Activated naive CD4-positive, alpha-beta T cell treated with anti-CD3 and anti-CD28 coated beads, Interleukin-2, amount 50 U/mL, for 16 hours (primary cell): Measurements from ENCODE around the gene DCTN3.

Source experiments
- DNase-seq: peaks from one replicate; pipeline ENCODE4 v3.0.0-alpha.2; 2020

The DCTN3 gene

DNA sequence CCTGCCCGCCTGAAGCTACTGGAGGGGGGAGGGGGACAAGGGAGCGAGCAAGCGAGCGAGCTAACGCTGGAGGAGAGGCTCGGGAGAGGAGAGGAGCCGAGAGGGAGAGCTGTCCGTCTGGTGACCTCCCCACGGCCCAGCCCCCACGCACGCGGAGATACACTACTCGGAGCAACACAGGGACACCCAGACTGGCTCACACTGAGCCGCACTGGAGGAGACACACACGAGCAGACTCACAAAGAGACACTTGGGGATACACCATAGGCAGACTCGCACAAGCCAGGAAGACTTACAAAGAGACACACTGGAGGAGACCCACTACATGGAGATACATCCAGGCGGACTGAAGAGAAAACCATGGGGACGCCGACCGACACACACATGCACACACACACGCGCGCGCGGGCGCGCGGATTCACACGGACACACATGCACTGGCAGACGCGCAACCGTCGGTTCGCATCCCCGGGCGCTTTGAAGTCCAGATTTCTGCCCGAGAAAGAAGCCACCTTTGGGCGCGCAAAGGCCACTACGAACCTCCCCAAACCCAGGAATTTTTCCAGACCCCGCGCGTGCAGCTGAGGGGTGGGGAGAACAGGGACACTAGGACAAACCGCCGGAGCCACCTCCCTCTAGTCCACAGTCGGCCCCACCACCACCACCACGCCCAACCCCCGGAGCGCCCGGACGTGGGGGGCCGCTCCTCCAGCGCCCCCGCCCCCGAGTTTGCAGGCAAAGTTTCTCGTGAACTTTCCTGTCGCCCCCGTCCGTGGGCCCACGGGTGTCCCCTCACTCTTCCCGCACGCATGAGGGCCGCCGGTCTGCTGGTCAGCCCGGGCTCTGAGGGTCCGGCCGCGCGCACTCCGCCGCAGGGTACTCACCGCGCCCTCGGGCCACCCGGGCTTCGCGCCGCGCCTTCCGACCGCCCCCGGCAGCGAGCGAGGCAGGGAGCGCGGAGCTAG is 31.3 kb downstream of the DCTN3 start:
- no peak for DNase-seq

DNA sequence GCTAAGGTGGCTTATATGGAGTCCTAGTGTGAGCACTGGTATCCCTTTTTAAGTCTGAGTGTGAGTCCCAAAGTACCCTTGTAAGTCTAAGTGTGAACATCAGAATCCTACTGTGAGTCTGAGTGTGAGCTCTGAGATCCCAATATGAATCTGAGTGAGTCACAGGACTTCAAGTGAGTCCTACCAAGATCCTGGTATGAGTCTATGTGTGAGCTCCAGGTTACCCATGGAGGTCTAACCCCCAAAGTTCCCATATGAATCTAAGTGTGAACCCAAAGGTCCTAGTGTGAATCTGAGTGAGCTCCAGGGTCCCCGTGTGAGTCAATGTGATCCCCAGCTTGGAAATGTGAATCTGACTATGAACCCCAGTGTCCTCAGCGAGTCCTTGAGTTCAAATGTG is 33.0 kb downstream of the DCTN3 start:
- no peak for DNase-seq

DNA sequence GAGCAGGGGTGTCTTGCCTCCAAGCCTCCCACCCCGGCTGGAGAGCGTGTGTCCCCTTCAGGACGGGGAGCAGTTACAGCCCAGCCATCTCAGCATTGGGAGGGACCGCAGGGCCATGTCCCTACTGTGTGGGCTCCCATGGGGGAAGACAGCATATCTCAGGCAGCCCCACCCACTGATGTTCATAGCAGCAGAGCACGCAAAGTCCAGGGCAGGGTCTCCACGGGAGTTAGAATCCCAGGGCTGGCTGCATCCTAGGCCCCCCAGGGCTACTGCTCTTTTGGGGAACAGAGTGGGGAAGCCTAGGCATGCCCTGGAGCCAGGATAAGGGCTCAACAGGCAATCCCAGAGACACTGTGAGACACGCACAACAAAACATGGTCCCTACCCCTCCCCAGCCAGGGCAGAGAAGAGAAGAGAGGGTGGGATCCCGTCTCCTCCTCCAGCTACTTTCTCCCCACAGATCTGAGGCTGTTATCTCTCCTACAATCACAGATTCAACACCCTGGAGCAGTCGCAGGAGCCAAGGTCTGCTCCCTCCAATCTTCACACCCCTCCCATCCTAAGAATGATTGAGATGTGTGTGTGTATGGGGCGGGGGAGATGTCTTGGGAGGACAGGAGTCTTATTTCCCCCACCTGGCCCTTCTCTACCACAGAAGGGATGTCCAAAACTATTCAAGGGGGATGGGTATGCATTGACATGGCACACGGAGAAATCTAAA is 34.2 kb downstream of the DCTN3 start:
- DNase-seq: no peak

DNA sequence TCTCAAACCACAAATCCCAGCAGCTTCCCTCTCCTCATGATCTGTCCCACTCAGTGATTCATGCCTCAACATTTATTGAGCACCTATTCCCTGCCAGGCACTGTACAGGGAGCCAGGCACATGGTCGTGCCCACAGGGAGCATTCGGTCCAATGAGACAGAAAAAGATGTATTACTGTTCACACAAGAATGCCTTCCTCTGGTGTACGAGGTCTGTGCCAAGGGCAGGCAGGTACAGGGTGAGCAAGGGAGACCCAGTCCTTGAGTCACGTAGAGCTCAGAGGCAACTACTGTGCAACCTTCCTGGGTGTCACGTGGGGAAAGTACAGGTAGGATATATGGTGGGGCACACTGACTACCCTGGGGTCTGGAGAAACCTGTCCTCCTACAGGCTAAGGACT is 35.3 kb downstream of the DCTN3 start:
- no peak for DNase-seq

DNA sequence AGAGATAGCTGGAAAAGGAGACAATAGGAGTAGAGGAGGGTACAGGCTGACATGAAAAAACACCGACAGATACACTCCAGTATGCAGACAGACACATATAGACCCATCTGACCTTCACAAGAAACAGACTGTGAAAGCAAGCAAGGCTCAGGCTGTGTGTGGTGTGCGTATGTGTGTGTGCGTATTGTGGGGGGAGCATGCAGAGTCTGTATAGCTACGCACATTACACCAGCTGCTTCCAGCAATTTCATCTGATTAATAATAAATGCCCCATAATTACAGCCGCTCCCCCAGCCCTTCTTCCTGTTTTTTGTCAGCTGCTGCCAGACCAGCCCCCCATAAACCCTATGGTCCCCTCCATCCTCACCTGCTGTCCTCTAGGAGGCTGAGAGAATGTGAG is 37.5 kb downstream of the DCTN3 start:
- no peak for DNase-seq

DNA sequence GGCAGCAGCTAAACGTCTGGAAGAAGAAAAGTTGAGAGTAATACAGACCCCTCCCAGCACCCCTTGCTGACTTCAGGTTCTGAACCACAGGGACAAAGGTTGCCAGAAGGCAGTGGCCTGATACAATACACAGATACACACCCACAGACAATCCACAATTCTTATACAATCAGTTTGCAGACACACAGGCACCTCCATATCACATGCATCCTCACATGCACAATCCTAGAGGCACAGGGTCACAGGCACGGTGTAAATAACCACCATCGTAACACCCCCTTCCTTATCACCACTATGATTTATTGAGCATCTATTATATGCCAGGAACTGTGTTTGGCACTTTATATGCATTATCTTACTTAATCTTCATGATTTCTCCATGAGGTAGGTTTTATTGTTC is 39.0 kb downstream of the DCTN3 start:
- no peak for DNase-seq

DNA sequence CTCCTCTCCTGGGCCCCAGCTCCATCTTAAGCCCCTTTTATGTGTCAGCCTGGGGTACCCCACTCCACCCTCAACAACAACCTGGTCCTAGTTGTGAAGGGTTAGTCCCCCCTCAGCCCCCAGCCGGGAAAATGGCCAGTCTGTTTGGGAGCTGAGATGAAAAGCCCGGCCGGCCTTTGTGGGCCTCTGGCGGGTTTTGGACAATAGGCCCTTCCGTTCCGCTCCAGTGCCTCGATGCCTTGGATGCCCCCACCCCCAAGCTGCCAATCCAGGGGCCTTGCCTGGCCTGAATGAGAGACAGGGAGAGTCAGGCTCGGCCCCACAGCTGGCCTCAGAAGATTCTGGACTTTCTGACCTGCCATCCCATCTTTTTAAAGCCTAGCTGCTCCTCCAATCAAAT is 39.9 kb downstream of the DCTN3 start:
- DNase-seq: no peak

DNA sequence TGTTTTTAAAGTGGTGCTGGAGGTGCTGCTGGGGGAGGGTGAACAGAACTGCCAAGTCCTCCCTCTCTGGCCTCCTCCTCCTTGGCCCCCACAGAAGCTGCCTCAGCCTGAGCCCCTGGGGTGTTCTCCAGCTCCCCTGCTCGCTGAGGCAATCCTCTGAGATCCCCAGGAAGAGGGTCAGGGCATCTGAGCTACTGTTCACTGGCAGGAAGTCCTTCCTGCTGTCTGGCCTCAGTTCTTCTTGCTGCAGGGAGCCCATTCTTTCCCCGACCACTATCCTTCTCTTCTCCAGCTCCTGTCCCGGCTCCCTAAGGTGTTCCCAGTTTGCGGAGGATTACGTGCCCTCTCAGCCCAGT is 40.5 kb downstream of the DCTN3 start:
- no peak for DNase-seq

DNA sequence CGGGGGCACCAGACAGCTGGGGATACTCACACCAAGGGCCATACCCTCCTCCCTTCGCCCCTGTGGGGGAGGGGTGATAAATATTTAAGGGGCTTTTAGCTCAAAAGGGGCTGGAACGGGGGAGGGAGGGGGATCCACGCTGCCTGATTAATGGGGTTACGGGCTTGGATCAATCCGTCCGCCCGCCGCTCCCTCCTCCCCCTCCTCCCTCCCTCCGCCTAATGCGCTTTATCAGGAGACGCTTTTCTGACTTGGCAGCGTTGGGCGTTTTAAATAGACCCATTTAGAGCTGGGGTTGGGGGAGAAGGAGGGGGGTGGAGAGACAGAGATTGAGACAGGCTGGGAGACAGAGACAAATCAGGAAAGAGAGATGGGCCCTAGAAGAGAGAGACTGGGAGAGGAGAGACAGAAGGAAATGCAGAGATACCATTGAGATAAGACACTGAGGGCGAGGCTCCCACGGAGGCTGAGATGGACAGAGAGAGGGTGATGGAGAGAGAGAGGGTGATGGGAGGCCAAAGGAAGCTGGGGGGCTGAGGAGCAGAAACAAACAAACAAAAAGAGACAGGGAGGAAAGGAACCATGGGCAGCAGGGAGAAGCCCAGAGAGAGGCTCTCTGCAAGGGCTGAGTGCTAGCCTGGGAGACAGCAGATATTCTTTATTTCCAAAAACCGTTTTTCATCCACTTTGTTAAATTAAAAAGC is 41.0 kb downstream of the DCTN3 start:
- DNase-seq: no peak

DNA sequence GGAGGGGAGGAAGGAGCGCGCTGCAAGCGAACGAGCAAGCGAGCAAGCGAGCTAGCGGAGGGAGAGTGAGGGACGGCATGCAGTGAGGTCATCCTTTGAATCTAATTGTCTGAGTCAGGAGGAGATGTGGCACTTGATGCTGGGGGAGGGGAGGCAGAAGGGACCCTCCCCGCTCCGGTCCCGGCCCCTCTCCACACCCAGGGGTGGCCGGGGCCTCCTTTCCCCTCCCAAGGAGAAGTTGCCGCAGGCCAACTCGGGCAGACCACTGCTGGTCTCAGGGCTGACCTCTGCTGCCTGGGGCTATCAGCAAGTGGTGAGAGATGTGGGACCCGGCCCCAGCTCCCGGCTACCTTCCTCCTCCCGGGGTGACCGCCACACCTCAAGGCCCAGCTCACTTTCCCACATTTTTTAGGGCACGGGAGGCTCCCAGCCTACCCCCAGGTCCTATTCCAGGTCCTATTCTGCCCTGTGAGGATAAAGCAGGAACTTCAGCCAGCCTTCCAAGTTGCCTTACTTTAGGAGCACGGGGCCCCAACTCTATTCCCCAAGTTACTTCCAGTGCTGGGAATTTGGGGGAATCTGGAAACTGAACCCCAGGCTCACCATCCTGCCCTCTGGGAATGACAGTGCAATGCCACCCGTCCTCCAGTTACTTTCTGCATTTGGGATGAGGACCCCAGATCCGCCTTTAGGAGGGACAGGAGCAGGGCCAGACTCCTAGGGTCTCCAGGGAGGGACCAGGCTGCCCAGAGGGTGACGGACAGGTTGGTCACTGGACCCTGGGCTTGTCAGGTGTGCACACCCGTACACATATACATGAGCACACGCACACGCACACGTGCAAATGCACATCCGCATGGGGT is 41.8 kb downstream of the DCTN3 start:
- DNase-seq: no peak

DNA sequence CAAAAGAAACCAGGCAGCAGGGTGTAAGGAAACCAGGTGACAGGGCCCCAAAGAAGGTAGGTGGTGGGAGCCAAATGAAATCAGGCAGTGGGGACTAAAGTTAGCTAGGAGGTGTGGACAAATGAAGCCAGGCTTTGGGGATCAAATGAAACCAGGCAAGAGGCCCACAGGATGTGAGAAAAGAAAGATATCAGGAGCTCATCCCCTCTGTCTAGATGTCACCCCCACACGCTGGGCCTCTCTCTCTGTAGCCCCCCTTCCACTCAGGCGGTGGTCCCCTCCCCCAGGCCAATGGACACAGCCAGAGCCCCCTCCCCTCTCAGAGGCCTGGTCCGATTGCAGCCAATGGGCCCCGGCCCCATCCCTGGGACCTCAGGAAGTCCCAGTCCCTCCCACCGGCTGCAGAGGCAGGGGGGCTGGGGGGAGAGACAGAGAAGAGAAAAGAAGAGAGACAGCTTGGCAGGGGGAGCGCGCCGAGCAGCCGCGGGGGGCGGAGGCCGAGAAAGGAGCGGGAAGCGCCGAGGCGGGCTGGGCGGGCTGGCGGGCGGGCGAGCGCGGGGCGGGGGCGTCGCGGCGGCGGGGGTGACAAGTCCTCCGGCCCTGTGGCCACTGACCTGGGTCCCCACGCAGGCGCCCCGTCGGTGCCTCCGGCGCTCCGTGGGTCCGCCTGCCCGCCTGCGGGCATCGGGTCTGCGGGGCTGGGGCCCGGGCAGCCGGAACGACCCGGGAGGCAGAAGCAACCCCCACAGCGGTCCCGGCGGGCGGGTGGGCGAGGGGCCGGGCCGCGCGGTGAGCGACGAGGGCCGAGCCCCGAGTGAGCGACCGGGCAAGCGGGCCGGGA is 42.7 kb downstream of the DCTN3 start:
- no peak for DNase-seq

DNA sequence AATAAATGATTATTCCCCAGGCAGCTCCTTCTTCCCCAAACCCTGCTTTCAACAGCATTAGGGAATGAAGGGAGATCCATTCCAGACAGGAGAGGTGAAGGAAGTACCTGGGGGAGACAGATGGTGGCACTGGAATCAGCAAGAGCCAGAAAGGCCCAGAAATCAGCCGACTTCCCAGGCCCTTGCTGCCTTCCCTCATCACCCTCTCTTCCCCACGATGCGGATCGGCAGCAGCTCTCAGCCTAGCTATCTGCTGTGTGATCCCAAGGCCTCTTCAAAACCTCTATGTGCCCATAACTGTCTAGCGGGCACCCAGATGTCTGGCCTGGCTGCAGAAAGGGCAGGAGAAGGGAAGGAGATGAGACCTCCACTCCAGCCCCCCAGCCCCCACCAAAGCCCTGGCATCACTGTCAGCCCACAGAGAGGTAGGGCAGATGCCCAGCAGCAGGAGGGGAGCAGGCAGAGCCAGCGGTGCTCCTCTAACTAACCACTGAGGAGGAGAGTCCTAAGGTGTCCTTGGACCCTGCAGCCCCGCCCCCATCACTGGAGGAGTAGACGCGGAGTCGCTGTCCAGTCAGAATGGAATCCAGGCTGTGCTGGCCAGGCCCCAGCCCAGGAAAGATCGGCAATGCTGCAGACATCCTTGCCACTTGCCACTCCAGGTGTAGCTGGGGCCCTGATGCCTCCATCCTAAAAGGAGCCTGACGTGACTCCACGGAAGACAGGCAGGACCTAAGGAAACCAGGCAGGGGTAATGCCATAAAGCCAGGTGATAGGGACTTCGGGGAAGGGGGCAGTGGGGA is 43.5 kb downstream of the DCTN3 start:
- no peak for DNase-seq

DNA sequence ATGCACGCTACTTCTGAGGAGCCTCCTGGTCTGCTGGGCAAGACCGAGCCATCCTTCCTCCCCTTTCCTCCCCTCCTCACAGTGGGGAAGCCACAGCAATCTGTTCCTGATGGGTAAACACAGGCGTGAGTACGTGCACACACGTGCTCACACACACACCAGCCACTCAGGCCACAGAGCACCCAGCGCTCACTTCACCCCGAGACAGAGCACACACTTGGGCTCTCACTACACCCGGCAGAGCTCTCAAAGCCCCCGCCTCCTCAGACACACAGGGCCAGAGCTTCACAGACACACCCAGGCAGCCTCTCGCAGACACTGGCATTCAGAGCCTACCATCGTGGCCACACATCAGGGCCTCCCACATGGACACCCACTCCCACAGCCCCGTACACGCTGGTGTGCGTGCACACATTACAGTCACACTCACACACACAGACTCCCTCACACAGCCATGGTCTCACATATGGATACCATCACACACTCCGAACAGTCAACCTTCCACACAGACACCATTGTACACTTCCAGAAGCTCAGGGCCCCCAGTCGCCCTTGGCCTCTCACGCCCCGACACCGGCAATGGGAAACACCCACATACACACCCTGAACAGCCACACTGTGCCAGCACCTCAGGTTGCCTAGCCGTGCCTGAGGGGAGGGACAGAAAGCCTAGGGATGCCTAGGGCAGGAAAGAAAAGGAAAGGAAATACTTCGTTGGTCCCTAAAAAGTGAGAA is 44.3 kb downstream of the DCTN3 start:
- DNase-seq: no peak

DNA sequence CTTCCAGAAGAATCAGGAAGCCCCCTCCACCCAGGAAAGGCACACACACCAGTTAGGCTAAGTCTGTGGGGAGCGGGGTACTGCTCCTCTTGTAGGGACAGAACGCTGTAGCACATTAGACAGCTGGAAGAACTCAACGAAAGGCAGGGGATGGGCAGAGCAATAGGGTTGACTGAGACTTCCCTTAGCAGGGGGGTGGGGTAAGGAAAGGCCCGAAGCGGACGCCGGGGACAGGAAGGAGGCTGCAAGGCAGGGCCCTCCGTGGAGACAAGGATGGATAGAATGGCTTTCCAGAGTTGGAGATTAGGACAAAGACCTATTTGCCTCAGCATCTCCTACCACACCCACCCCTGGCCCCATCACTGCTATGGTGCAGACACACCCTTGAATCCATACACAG is 45.1 kb downstream of the DCTN3 start:
- DNase-seq: no peak

DNA sequence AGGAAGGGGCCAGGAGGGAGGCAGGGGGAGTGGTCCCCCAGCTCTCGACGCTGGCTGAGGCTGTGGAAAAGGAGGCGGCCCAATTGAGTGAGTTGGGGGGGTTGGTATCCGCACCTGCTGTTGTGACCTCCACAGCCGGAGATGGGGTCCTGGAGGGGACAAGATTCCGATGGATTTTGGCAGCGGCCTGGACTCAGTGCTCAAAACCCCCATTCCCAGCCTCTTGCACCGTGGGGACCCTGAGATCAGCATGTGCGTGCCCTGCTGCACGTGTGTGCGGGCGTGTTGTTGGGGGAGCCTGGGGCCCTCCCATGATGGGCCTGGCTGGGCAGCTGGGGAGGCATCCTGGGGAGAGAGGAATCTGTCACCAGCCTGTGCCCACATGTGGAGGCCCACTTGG is 45.7 kb downstream of the DCTN3 start:
- no peak for DNase-seq

DNA sequence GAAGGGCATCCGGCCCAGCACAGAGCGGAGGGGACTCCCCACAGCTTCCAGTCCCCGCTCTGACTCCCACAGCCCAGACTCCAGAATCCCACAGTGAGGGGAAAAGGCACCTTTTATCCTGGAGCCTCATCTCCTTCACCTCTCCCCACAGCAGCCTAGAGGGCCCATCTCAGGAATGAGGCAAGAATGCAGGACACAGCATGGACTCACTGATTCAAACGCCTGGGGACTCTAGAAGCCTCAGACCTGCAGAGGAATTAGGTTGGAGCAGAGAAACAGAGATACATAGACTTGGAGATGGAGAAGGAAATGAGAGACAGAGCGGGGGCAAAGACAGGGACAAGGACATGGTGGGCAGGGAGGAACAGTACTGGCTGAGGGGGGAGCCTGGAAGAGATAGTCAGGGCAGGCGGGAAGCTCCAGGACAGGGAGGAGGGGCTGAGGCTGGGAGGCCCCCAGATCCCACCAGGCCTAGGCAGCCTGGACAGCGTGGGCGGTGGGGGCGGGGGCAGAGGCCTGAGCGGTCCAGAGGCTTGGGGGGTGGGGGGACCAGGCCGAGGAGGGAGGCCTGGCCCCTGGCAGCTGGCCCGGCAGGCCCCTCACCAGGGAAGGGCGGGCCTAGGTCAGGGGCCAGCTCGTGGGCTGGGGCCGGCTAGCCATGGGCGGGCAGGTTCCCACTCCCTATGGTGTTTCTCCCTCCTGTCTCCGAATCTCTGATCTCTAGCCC is 46.5 kb downstream of the DCTN3 start:
- DNase-seq: no peak

DNA sequence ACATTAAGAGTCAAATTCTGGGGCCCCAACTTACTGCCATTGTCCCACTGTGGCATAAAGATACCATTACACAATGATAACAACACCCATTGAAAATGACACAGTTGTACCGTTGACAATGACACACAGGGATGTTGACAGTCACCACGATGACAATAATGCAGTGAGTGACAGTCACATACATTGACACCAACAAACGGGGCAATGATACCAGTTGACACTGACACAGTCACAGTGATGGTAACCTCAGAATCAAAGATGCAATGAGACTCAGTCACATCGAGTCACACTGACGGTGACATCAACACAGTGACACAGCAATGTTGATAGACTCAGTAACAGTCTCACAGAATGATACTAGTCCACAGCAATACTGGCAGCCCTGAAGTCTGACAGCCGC is 47.7 kb downstream of the DCTN3 start:
- DNase-seq: no peak

DNA sequence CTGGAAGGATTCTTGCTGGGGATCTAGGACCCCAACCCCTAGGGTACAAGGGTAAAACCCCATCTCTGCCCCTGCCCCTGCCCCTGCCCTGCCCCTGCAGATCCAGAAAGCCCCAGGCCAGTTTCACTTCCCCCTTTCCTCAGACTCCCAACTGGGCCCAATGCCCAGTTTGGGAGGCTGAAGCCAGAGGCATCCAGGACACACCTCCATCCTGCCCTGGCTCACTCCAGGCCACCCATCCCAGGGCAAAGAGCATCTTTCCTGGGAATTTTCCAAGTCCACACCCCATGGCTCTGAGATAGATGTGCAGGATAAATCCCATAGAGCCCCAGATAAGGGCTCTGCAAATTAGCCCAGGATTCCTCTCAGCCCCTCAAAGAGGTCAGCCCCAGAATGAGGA is 48.2 kb downstream of the DCTN3 start:
- no peak for DNase-seq

DNA sequence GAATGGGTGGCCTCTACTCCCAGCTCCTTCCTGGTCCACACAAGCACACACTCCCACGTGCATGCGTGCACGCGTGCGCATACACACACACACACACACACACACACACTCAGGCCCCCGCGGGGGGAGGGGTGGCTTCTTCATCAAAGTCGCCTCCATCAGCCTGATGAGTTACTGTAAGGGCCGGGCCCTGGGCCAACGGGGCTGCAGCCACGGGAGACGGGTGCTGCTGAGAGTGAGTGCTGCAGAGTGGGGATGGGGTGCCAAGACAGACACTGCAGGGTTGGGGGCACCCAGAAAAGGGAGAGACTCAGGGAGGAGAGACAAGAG is 48.8 kb downstream of the DCTN3 start:
- DNase-seq: no peak
